ENCODE results near the gene FRMD5. TPM values are rescaled to one million over a fixed set of nuclear protein-coding genes. Genes with fewer than 3 reads are reported as not detected.

Gene FRMD5
- total RNA-seq, 1 donor from 2014 or later = 7.8 TPM

- Mint-ChIP-seq H3K9me3 (ENCODE audit: low read depth) (peaks cover 4% of the 10 kb centered on the region), H3K4me3 (ENCODE audit: low read depth) (no peak overlapping the region), H3K27ac (no peak overlapping the region), H3K27me3 (no peaks in the 10 kb centered on the region), H3K36me3 (ENCODE audit: insufficient read depth) (no peaks in the 10 kb centered on the region), H3K4me1 (ENCODE audit: low read depth) (peaks cover 9% of the 10 kb centered on the region)
- DNase-seq (ENCODE audit: low spot score, unreplicated experiment) = no peak
- no peak for TF ChIP-seq CTCF (IDR thresholded peaks at IDR 0.05; ENCODE audit: unreplicated experiment)
Measured at GRCh38 chr15:44153352-44153751, 41.7 kb downstream of the FRMD5 start.

GRCh38 chr15:44149224-44149623 lies 45.8 kb downstream of the FRMD5 start:
- TF ChIP-seq CTCF (IDR thresholded peaks at IDR 0.05; ENCODE audit: unreplicated experiment) = no peak
- H3K9me3 Mint-ChIP-seq (ENCODE audit: low read depth) = peaks cover 4% of the 10 kb centered on the region
- H3K4me1 Mint-ChIP-seq (ENCODE audit: low read depth) = no peaks in the 10 kb centered on the region
- no peak for DNase-seq (ENCODE audit: low spot score, unreplicated experiment)
- H3K27ac Mint-ChIP-seq = no peak overlapping the region
- no peaks in the 10 kb centered on the region for H3K36me3 Mint-ChIP-seq (ENCODE audit: insufficient read depth)
- H3K27me3 Mint-ChIP-seq = no peaks in the 10 kb centered on the region
- no peak overlapping the region for H3K4me3 Mint-ChIP-seq (ENCODE audit: low read depth)

- Mint-ChIP-seq H3K27ac (no peak overlapping the region), H3K27me3 (no peaks in the 10 kb centered on the region), H3K4me1 (ENCODE audit: low read depth) (no peaks in the 10 kb centered on the region), H3K4me3 (ENCODE audit: low read depth) (no peak overlapping the region), H3K9me3 (ENCODE audit: low read depth) (peaks cover 4% of the 10 kb centered on the region), H3K36me3 (ENCODE audit: insufficient read depth) (no peaks in the 10 kb centered on the region)
- no peak for TF ChIP-seq CTCF (IDR thresholded peaks at IDR 0.05; ENCODE audit: unreplicated experiment)
- no peak for DNase-seq (ENCODE audit: low spot score, unreplicated experiment)
Measured at GRCh38 chr15:44148580-44148979, 46.5 kb downstream of the FRMD5 start.

- H3K9me3 Mint-ChIP-seq (ENCODE audit: low read depth) = peaks cover 1% of the 10 kb centered on the region
- no peaks in the 10 kb centered on the region for H3K4me1 Mint-ChIP-seq (ENCODE audit: low read depth)
- no peak for TF ChIP-seq CTCF (IDR thresholded peaks at IDR 0.05; ENCODE audit: unreplicated experiment)
- no peaks in the 10 kb centered on the region for H3K27me3 Mint-ChIP-seq
- H3K36me3 Mint-ChIP-seq (ENCODE audit: insufficient read depth) = no peaks in the 10 kb centered on the region
- no peak for DNase-seq (ENCODE audit: low spot score, unreplicated experiment)
- no peak overlapping the region for H3K27ac Mint-ChIP-seq
- no peak overlapping the region for H3K4me3 Mint-ChIP-seq (ENCODE audit: low read depth)
Measured at GRCh38 chr15:44147636-44148035, 47.4 kb downstream of the FRMD5 start.

GRCh38 chr15:44145495-44145894 lies 49.6 kb downstream of the FRMD5 start:
- Mint-ChIP-seq H3K4me1 (ENCODE audit: low read depth) (peaks cover 3% of the 10 kb centered on the region), H3K9me3 (ENCODE audit: low read depth) (no peaks in the 10 kb centered on the region), H3K27me3 (no peaks in the 10 kb centered on the region), H3K4me3 (ENCODE audit: low read depth) (no peak overlapping the region), H3K36me3 (ENCODE audit: insufficient read depth) (no peaks in the 10 kb centered on the region), H3K27ac (no peak overlapping the region)
- TF ChIP-seq CTCF (IDR thresholded peaks at IDR 0.05; ENCODE audit: unreplicated experiment) = no peak
- no peak for DNase-seq (ENCODE audit: low spot score, unreplicated experiment)
